T-helper 1 cell (primary cell): ENCODE measurements around the gene DYNLT2B.
"Not testable (repeated sequence)": the region's sequence is repeated elsewhere in the genome, so short reads cannot be mapped to it uniquely, and the experiment has no call there.

Source experiments
- DNase-seq, 5 donors: peaks; one replicate each; pipeline ENCODE4 v3.0.0-alpha.2; 2012 to 2020
- total RNA-seq, 4 donors: gene quantifications; one replicate each; lab custom pipeline; 2026; lab: John Stamatoyannopoulos, UW

Gene DYNLT2B
- total RNA-seq, result 0.30 to 0.93 (median 0.58) reads per million in 4 donors

- DNase-seq, result peak; percentile 78 to 94 (median 80)
These were observed at the start of gene DYNLT2B for GRCh38 chr3:196317687-196318467. Gene DYNLT2B, minus strand, starts transcription at chr3:196318240. Its CDS starts 88 bp downstream, at chr3:196318152.

- no peak for DNase-seq
These were observed 47.7 kb upstream of the DYNLT2B start for GRCh38 chr3:196365736-196366135.

- DNase-seq, result no peak
These were observed 42.5 kb upstream of the DYNLT2B start for GRCh38 chr3:196360586-196360985.

- not testable (repeated sequence) for DNase-seq
These were observed 40.5 kb upstream of the DYNLT2B start for GRCh38 chr3:196358540-196358939.

- DNase-seq, result peak in 1 of 5 donors; percentile 25
These were observed 39.9 kb upstream of the DYNLT2B start for GRCh38 chr3:196357905-196358304.

- no peak for DNase-seq
These were observed 38.5 kb upstream of the DYNLT2B start for GRCh38 chr3:196356556-196356955.

- no peak for DNase-seq
These were observed 37.6 kb upstream of the DYNLT2B start for GRCh38 chr3:196355668-196356067.

GRCh38 chr3:196354132-196354531 is 36.1 kb upstream of the DYNLT2B start:
- DNase-seq, result no peak

- DNase-seq, result no peak
These were observed 33.5 kb upstream of the DYNLT2B start for GRCh38 chr3:196351541-196351940.

- no peak for DNase-seq
These were observed 32.0 kb upstream of the DYNLT2B start for GRCh38 chr3:196350067-196350466.

GRCh38 chr3:196348698-196349097 is 30.7 kb upstream of the DYNLT2B start:
- DNase-seq, result no peak

GRCh38 chr3:196344663-196345062 is 26.6 kb upstream of the DYNLT2B start:
- no peak for DNase-seq

- not testable (repeated sequence) for DNase-seq
These were observed 25.9 kb upstream of the DYNLT2B start for GRCh38 chr3:196343917-196344316.

GRCh38 chr3:196341137-196341536 is 23.1 kb upstream of the DYNLT2B start:
- DNase-seq, result no peak

GRCh38 chr3:196340466-196340865 is 22.4 kb upstream of the DYNLT2B start:
- DNase-seq, result no peak

GRCh38 chr3:196339493-196340254 is 21.6 kb upstream of the DYNLT2B start:
- no peak for DNase-seq

GRCh38 chr3:196339044-196339443 is 21.0 kb upstream of the DYNLT2B start:
- DNase-seq, result no peak

- DNase-seq, result no peak
These were observed 18.5 kb upstream of the DYNLT2B start for GRCh38 chr3:196336319-196337145.

- no peak for DNase-seq
These were observed 17.5 kb upstream of the DYNLT2B start for GRCh38 chr3:196335503-196335948.

- no peak for DNase-seq
These were observed 16.9 kb upstream of the DYNLT2B start for GRCh38 chr3:196334982-196335381.

- DNase-seq, result no peak
These were observed 14.1 kb upstream of the DYNLT2B start for GRCh38 chr3:196332168-196332567.

GRCh38 chr3:196327405-196327804 is 9.4 kb upstream of the DYNLT2B start:
- no peak for DNase-seq

- no peak for DNase-seq
These were observed 8.9 kb upstream of the DYNLT2B start for GRCh38 chr3:196326936-196327335.
